ENCODE measurements around the gene AZU1.

- no peak for TF ChIP-seq CTCF (IDR thresholded peaks at IDR 0.05; ENCODE audit: low read depth, low read length, missing input control)
- TF ChIP-seq YY1 (IDR thresholded peaks at IDR 0.05): no peak
- TF ChIP-seq MAX (IDR thresholded peaks at IDR 0.05): no peak
- no peak for TF ChIP-seq EGR1 (IDR thresholded peaks at IDR 0.05; ENCODE audit: low read depth in 2 of 2)
- TF ChIP-seq GABPA (IDR thresholded peaks at IDR 0.05 in 1 of 2, conservative IDR thresholded peaks at IDR 0.05 in 1 of 2): no peak
- no peak for TF ChIP-seq REST (IDR thresholded peaks at IDR 0.05)
- no peak for TF ChIP-seq FOXA1 (IDR thresholded peaks at IDR 0.05)
- TF ChIP-seq ATF3 (IDR thresholded peaks at IDR 0.05): no peak
- no peak for TF ChIP-seq RAD21 (IDR thresholded peaks at IDR 0.05)
- no peak for TF ChIP-seq JUND (IDR thresholded peaks at IDR 0.05)
- TF ChIP-seq SP1 (IDR thresholded peaks at IDR 0.05): no peak
- no peak for TF ChIP-seq HNF4A (conservative IDR thresholded peaks at IDR 0.05)
- TF ChIP-seq TAF1 (conservative IDR thresholded peaks at IDR 0.05): no peak
- TF ChIP-seq NR2F2 (IDR thresholded peaks at IDR 0.05): no peak
Measured at GRCh38 chr19:853014-853585, 25.5 kb downstream of the AZU1 start.

Data from liver (tissue), 3 donors.